ENCODE results near the gene CDH7.

CDH7 gene

DNA sequence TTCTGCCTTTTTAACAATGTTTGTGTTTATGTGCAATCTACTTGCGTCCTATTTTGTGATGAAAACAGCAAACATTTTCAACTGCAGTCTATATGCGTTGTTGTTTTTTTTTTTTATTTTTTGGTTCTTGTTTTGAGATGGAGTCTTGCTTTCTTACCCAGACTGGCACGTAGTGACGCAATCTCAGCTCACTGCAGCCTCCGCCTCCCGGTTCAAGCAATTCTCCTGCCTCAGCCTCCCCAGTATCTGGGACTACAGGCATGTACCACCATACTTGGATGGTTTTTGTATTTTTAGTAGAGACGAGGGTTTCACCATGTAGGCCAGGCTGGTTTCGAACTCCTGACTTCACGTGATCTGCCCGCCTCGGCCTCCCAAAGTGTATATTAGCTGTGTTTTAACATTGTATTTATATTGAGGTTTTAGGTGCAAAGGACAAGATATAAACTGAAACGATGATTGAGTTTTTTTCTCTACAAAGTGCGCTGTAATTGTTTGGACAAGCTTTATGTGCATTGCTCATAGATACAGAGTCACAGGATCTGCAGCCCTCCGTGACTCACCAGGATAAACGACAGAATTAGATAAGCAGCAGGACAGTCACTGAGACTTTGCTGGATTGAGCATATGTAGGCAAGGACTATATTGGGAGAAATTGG, 17.4 kb downstream of the CDH7 start:
- DNase-seq: no peak

DNA sequence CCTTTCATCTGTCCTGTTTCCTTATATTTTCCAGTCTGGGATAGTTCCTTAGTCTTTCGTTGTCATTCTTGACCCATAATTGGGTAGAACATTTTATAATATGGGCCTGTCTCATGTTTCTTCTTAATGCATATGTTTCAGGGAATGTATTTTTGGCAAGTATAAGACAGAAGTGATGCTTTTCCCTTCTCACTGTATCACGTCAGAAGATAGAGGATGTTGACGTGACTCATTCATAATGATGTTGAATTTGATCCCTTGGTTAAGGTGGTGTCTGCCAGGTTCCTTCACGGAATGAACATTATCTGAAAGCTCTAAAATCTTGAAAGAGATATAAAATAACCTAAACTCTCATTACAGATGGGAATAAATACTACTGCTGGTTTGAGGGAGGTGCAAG, 18.8 kb downstream of the CDH7 start:
- no peak for DNase-seq

DNA sequence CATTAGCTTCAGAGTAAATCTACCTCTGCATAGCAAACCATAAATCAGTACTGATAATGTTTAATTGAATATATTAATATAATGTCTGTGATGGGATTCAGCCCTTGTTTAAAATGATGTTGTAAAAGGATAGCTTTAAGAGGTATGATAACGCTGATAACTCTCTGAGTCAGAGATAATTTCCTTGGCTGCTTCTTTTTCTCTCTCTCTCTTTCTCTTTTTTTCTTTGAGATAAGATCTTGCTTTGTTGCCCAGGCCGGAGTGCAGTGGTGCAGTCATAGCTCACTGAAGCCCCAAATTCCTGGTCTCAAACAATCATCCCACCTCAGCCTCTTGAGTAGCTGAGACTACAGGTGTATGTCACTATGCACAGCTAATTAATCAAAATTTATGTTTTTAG, 35.7 kb downstream of the CDH7 start:
- no peak for DNase-seq

DNA sequence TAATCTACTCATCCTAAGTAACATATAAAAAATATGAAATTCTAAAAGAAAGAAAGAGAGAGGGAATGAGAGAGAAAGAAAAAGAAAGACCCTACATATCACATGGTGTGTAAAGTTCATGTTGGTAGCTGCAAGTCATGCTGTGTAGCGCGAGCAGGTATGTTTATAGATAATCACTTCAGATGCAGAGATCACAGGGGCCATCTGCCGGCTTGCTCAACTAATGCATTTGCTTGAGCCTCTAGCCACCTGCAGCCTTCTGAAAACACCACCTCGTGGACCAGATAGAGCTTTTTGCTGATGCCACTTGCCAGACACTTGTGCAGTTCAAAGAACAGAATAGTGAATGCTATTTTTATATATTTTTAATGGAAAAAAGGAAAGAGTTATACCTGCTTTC, 37.6 kb downstream of the CDH7 start:
- no peak for DNase-seq

DNA sequence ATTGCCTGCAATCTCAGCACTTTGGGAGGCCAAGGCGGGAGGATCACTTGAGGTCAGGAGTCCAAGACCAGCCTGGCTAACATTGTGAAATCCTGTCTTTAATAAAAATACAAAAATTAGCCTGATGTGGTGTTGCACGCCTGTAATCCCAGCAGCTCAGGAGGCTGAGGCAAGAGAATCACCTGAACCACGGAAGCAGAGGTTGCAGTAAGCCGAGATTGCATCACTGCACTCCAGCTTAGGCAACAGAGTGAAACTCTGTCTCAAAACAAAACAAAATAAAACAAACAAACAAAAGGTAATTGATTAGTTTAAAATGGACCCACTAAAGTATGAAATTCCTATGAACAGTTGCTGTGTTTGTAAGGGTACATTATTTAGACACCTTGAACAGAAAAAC, 39.8 kb downstream of the CDH7 start:
- DNase-seq: no peak

DNA sequence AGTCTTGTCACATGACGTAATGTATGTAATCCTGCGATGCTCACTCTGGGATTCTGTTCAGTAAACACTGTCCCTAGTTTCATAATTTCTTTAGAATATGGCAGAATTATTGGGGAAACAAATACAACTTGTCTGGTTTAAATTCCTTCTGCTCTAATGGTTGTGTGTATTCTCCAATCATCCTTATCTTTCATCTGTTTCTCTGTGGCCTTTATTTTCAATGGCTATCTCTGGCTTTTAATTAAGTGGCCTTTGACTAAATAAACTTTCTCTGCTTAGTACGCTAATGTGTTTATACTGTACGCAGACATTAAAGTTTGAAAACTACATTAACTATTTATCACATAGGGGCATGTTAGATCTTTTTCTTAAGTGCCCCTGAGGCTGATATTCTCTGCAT, 40.9 kb downstream of the CDH7 start:
- DNase-seq: no peak

DNA sequence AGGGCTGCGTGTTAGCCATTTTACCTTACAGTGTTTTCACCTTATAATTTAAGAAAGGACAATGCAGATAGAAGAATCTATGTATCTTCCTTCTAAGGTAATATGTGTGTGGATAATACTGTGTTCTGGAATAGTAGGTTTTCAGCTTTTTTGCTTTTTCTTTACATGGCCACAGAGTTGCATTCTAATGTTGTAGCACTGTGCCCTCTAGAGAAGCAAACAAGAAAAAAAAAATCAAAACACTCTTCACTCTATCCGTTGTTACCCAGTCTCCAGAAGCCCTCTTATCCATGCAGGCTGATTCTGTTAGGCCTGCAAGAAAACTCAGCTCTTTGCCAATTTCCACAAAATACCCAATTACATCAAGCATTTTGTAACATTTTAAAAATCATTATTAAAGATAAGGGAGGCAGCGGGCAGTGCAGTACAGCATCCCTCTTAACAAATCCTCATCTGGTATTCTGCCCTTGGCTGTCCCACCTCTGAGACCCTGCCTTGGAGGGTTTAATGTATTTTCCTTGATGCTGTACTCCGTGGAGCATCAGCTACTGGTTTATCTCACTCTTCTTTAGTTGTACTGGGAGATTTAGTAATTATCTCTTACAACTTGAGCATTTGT, 41.8 kb downstream of the CDH7 start:
- DNase-seq: no peak

DNA sequence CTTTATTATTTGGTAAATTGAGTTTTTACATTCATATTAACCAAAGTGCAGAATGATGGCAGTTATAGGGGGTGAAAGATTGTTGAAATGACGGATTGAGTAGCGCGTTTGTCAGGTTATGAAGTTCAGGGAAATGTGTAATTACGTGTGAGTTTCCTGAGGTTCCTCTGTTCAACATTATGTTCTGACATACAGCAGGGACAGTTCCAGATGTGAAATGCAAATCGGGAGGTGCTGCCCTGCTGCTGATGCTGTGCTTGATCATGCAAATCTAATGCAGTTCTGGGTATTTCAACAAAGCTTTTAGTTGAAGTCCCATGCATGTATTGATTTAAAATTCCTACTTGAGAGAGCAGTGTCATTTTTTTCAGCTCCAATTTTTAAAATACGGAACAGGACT, 57.9 kb downstream of the CDH7 start:
- no peak for DNase-seq

DNA sequence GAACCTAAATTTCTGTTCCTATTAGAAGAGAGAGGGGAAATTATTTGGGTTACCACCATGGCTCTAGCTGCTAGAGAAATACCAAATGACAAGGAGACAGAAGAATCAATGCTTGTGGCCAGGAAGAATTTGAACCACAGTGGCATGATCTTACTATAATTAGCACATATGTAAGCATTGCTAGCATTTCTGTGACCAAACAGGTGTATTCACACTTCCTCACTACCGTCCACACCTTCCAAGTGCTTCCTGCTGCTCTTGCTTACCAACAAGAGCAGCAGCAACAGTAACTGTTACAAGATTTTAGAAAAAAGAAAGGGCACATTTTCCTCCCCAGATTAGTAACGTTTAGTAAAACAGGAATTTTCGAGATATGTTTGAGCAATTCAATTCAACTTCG, 60.5 kb downstream of the CDH7 start:
- DNase-seq: no peak

DNA sequence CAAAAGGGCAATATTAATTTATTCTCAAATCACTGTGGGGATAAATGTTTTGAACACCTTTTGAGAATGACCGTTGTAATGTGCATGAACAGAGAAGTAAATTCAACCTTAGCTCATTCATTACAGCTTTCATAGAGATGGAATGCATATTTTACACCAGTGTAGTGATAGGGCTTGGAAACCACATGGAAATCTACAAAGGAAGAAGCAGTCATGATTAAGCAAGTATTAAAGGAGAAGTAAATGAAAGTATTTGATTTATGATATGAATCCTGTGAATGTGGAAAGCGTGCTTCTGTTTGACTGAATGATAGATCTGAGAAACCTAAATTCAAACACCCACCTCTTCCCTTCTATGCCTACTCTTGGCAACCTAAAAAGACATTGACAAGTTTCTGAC, 64.7 kb downstream of the CDH7 start:
- DNase-seq: no peak

DNA sequence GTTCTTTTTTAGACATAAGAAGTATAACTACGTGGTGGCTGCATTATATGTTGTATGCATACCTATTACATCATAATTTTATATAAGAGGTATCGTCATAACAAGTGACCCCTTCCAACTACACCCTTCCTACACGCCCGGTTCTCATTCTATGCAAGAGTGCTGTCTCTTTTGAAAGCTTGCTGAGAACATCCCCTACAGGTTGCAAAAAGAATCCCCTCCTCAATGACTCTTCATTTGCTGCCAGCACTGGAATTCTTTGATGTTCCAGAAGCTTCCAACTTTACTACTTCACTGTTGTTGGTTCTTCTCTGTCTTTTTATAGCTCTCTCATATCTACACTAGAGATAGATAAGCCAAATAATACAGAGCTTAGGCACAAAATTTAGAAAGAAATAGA, 66.4 kb downstream of the CDH7 start:
- no peak for DNase-seq

DNA sequence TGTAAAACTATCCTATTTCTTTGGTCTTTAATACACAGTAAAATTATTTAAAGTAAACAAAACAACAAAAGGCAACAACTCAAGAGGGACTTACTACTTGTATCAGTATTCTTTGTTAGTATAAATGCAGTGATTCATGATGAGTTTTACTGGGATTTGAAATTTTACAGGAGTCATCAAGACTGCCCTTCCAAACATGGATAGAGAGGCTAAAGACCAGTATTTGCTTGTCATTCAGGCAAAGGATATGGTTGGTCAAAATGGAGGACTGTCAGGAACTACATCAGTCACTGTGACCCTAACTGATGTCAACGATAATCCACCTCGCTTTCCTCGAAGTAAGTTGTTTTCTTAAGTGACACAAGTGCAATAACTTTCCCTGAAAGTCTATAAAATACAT, 71.1 kb downstream of the CDH7 start:
- no peak for DNase-seq

DNA sequence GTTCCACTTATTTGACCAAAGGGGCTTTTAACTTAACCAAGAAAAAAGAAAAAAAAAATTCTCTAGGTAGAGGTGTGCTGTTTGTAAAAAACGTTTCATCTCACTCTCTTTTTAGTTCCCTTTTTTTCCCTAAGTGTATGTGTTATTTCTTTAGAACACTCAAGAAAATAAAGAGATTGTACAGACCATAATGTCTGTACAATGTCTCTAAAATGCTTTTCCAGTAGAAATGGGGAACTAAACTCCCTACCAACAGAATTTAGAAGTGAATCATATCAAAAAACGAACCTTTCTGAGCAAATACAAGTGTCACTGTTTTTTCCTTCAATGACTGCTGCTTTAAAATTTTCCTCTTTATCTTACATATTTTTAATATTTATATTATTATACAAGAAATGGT, 72.0 kb downstream of the CDH7 start:
- DNase-seq: no peak

DNA sequence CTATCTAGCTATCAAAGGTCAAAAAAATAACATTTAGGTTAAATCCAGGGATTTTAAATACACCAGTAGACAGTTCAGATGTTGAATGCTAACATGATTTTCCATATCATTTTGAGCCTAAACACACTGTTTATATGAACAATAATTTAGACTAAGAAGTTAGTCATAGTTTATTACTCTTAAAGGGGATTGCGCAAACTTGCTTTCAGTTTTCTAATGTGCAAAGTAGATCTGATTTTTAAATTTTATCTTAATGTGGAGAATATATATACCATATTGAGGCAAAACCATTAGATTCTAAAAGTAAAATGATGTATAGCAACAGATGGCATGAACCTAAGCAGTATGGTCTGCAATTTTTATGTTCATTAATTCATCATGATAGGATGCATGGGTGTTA, 76.6 kb downstream of the CDH7 start:
- DNase-seq: no peak

DNA sequence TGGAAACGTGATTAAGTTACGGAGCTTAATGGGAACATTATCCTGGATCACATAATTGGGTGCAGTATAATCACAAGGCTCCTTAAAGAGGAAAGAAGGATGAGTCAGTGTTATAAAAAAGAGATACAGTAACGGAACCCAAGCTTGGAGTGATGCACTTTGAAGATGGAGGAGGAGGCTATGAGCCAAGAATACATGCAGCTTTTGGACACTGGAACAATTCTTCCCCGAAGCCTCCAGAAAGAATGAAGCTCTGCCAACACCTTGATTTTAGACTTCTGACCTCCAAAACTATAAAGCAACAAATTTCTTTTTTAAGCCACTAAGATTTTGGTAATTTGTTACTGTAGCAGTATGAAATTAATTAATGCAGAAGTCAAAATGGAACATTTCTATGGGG, 85.1 kb downstream of the CDH7 start:
- no peak for DNase-seq

DNA sequence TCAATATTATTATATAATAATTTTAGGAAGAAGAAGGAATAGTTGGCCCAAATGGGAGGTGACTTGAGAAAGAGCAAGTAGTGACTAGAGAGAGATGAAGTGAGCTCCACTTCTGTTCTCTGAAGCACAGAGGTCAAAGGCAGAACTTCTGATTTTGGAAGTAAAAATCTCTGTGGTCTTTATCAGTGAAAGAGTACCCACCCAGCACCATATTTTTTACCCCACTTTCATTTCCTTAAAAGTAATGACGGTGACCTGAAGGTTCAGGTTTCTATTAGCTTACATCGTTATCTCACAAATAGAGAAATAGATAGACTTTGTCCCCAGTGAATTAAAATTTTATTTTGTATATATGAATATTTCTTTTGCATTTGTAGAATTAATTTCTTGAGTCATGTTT, 95.3 kb downstream of the CDH7 start:
- no peak for DNase-seq

DNA sequence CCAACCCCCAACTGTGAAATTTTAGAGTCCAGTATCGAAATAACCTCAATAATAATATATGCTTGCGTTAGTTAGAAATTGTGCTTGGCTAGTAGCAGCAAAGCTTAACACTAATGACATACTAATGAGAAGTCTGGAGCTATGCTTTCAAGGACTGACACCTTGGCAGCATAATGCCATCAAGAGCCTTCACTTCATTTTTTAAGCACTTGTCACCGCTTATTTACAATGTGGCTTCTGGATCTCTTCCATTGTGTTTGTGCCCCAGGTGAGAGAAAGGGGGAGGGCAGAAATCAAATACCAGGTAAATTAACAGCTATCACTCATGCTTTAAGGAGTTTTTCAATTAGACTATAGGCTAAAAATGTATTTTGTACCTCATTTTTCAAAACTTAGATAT, 101.5 kb downstream of the CDH7 start:
- no peak for DNase-seq

DNA sequence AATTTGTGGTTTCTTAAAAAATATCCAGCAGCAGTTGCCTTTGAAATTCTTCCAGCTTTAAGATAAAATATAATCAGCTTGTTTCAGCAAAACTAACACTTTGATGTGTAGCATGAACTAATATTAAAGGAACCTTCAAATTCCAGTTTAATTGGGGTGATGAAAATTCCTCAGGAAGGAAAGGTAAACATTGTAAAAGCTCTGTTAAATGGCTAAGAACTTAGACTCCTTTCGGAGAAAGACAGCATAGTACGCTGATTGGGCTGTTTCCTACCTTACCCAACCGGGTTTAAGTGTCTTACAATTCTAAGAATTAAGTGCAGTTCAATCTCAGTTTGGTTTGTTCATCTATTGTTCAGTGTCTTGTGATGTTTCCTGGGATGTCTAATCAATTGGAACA, 108.3 kb downstream of the CDH7 start:
- DNase-seq: no peak

DNA sequence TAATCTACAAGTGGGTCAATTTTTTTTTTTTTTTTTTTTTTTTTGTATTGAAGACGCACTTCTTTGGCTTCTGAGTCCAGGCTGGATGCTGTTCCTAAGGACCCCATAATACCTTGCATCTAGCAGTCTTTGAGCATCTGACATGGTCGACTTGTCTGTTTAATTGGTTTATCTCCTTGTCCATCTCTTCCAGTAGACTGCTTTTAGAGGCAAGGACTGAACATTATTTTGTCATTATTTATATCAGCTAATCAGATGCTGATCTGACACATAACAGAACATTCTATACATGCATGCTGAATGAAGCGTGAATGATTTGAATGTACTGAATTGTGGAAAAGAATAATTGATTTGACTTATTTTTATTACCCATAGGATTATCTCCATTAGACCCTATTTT, 118.7 kb downstream of the CDH7 start:
- no peak for DNase-seq

DNA sequence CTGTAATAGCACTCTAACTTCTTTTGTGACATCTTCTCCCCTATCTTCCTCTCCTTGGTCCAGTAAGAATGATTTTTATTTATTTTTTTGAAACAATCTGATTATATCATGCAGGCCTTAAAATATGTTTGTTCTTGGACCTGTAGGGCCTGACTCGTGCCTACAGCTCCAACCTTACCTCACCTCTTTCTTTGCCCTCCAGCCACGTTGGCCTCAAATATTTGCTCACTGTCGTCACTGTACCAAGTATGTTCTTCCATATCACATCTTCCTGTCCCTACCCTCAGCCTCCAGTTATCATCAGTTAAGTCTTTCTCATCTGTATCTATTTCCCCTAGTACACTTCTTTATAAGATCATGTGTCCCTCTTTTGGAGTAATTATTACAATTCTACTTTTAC, 125.5 kb downstream of the CDH7 start:
- no peak for DNase-seq

DNA sequence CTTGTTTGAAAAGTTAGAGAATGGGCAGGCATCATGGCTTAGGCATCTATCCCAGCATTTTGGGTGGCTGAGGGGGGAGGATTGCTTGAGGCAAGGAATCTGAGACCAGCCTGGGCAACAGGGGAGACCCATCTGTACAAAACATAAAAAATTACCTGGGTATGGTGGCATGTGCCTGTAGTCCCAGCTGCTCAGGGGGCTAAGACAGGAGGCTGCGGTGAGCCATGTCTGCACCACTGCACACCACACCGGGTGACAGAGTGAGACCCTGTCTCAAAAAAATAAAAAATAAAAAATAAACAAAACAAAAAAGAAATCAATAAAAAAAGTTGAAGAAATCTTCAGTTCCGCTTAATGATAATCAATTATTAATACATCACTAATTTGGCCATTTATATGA, 146.5 kb downstream of the CDH7 start:
- no peak for DNase-seq

DNA sequence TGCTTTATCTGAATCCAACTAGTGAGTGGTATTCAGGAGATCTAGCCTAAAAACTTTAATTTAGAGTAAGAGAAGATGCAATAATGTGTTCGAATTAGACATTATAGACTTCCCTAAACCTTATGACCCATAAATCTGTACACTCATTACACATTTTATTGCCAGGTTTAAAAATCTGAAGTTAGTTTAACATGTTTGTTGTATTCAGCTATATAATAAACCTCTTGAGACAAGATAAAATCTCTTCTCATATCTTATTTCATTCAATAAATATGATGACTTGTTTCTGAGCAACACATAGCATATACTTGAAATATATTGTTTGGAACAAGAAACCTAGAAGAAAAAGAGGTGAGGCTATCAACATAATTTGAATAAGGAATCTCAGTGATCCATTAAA, 150.7 kb downstream of the CDH7 start:
- DNase-seq: no peak

DNA sequence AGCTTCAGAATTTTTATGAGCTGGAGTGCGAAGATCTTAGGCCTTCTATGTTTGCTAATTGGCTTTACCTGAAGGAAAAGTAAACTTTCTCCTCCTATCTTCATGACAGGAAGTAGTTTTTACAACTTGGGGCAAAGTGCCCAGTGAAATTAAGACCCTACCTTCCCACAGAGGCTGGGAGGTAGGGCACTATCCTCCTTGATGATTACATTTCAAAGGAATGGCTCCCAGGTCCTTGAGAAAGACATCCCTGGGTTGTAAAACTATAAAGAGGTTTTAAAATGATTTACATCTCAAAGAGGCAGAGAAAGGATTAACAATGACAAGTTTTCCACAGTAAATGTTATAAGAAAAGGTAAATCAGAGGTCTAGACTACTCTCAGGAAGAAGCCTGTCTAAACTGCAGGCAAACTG, 155.8 kb downstream of the CDH7 start:
- no peak for DNase-seq

DNA sequence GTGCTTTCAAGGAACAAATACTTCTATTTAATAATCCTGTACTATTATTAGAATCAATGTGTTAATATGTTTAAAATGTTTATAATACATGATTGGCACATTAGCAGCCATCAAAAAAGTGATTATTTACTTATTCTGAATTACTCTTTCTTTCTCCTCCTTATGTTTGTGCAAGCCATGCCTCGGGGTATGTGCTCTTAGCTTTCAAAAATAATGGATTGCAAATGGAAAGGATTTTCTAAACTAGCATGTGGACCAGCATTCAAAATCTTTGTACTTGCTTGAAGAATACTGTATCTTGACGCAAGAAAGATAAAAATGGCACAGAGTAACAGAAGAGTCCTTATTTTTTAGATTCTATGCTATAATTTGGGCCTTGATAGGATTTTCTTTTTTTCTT, 156.5 kb downstream of the CDH7 start:
- no peak for DNase-seq

DNA sequence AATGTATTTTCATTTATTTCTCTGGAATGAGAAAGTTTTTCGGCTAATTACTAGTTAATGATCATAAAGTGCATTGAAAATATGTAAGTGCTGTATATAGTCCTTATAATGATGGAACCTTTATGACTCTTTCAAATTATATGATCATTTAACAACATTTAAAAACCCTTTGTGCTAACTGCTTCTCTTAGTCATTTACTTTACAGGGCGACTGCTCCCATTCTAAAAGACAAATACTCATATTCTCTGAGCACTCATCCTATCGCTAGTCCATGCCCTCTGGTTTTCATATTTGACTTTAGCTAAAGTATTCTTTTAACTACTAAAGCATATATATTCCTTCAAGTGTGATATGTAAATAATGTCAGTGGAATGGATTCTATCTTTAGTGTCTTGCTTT, 168.2 kb downstream of the CDH7 start:
- DNase-seq: no peak

DNA sequence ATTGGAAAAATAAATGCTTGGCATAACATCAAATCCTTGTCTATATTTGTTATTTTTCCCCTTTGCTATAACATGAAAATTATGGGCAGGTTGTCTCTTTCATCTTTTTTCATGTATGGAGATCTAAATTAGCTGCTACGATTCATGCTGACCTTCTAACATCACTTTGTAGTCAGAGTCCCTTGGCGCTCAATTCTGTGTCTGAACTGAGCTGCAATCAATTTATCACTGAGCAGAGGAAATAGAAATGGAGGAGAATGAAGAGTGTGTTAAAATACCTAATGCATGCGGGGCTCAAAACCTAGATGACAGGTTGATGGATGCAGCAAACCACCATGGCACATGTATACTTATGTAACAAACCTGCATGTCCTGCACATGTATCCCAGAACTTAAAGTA, 168.9 kb downstream of the CDH7 start:
- DNase-seq: no peak
